ENCODE data around the gene MYBBP1A.

MYBBP1A gene

DNA sequence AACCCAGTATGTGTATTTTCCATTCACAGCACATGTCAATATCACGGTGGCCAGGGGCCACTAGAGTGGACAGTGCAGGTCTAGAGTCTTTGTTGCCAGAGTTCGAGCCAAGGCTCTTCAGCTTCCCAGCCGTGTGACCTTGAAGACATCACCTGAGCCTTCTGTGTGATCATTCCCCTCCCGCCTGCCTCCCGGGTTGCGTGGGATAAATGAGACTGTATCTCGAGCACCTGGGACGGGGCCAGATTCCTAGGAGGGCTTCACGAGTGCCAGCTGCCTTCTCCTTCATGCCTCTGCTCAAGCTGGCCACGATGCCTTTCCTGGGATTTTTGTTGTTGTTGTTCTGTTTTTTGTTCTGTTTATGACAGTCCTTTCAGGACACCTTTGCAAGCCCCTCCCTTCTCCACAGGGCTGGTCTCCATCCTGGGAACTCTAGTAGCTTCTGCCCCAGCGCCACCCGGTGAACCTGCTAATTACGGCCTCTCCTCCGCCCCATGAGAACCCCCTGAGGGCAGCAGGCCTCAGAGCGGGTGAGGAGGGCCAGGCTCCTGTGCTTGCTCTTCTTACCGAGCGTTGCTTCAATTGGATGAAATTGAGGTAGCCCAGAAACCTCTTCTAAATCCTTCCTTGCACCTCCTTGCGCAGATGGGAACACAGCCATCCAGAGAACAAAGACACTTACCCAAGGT, 52.6 kb downstream of the MYBBP1A start:
- no peak for DNase-seq (ENCODE audit: low read depth)

DNA sequence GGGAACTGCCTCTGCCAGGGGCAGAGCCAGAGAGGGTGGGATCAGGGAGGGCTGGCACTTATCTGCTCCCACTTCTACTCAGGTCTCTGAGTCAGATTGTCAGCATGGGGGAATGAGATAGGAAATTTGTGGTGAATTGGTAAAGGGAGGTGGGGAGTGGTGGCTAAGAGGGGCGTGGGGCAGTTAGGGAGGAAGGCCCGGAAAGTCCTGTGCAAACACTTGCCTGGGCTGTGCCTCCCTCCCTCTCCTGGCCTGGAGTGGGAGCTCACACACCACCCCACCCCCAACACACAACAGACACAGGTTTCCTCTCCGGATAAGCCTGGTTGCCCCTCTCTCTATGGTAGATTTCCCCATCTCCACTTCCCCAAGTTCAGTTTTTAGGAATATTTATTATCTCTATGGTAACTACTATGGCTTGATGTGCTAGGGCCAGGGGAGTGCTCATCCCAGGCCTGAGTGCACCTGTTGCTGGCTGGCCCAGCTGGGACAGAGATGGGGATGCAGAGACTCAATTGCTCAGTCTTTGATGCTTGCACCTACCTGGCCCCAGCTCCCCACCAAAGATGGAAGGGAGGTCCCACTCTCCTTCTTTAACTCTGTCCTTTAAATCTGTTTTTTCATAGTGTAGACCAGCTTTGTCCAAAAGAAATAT, 53.8 kb downstream of the MYBBP1A start:
- DNase-seq (ENCODE audit: low read depth), result no peak

DNA sequence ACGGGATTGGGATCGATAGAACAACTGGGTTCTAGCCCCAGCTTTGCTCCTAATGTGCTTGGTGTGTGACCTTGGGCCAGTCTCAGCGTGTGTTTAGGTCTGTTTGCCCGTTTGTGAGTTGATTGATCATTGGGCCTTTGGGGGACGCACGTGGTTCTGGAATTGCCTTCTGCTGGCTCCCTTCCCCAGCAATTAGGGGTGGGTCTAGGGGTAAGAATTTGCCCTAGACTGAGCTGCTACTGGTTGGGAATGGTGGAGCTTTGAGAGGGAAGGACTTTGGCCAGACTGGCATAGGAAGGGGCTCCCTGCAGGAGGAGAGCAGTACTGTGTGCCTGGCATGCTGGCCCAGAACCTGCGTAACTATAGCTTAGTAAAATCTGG, 55.0 kb downstream of the MYBBP1A start:
- DNase-seq (ENCODE audit: low read depth), result no peak

DNA sequence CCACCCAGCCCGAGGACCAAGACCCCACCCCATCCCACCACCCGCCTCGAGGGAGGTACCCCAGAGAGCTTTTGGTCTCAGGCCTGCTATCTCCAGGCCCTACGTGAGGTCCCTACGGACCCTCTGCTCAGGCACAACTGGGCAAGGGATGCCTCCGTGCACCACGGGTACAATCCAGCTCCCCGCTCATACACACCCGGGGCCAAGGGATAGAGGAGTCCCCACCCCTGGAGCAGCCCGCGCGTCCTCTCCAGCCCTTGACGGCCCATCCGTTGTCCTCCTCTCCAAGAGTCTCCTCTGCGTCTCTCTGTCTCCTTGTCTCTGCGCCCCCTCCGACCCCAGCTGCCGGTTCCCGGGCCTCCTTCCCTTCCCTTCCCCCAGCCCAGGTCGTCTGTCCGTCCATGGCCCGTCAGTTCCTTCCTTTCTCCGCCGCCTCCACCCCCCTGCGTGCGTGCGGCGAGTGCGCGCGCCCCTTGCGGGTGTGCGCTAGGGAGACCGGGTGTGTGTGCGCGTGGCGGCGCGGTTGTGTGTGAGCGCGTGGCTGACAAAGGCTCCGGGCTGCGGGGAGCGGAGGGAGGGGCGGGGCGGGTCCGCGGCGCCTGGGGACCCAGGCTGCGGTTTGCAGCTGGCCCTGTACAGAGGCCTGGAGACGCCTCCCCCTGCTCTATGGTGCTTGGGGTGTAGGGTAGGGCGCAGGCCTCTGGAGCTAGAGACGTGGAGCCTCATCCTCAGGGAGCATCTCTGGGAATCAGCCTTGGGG, 55.6 kb downstream of the MYBBP1A start:
- DNase-seq (ENCODE audit: low read depth), result no peak

DNA sequence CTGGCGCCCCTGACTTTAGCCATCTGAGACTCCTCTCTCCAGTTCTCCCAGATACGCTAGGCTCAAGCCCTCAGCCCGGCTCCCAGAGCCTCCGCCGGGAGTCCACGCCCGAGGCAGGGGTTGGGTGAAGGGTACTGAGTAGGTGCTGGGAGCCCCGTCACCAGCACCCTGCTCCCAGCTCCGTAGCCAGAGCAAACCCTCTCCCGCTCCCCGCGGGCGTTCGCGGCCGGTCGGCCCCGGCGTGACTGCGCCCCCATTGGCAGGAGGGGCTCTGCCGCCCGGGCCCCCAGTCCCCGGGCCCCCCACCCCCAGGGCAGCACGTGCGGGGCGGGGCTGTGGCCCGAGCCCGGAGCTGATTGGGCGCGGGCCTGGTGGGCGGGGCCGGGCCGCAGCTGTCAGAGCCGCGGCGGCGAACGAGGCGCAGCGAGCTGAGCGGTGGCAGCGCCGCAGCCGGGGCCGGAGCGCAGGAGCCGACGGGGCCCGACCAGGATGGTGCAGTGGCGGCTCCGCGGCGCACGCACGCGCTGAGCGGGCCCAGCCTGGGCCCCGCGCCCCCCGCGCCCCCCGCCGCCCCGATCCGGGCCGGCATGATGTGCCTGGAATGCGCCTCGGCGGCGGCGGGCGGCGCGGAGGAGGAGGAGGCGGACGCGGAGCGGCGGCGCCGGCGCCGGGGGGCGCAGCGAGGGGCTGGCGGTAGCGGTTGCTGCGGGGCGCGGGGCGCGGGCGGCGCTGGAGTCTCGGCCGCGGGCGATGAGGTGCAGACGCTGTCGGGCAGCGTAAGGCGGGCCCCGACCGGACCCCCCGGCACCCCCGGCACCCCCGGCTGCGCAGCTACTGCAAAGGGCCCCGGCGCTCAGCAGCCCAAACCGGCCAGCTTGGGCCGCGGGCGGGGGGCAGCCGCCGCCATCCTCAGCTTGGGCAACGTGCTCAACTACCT, 56.5 kb downstream of the MYBBP1A start, which contains the start of gene SPNS2:
Gene SPNS2, plus strand, starts transcription at position 421 of the 937 bp plus-strand sequence. Its CDS starts 167 bp downstream, at position 588.
- peak; percentile 54 for DNase-seq (ENCODE audit: low read depth)

- DNase-seq (ENCODE audit: low read depth), result no peak
Measured at GRCh38 chr17:4497101-4497824, 57.9 kb downstream of the MYBBP1A start.

- DNase-seq (ENCODE audit: low read depth), result no peak
Measured at GRCh38 chr17:4492721-4493561, 62.2 kb downstream of the MYBBP1A start.

GRCh38 chr17:4490637-4491061, 64.5 kb downstream of the MYBBP1A start:
- DNase-seq (ENCODE audit: low read depth), result no peak

GRCh38 chr17:4490109-4490591, 65.0 kb downstream of the MYBBP1A start:
- DNase-seq (ENCODE audit: low read depth), result no peak

GRCh38 chr17:4488989-4489595, 66.1 kb downstream of the MYBBP1A start:
- no peak for DNase-seq (ENCODE audit: low read depth)
